ENCODE results near the gene MRNIP.
"Not testable (repeated sequence)": the region's sequence is repeated elsewhere in the genome, so short reads cannot be mapped to it uniquely, and the experiment has no call there.

MRNIP gene

DNA sequence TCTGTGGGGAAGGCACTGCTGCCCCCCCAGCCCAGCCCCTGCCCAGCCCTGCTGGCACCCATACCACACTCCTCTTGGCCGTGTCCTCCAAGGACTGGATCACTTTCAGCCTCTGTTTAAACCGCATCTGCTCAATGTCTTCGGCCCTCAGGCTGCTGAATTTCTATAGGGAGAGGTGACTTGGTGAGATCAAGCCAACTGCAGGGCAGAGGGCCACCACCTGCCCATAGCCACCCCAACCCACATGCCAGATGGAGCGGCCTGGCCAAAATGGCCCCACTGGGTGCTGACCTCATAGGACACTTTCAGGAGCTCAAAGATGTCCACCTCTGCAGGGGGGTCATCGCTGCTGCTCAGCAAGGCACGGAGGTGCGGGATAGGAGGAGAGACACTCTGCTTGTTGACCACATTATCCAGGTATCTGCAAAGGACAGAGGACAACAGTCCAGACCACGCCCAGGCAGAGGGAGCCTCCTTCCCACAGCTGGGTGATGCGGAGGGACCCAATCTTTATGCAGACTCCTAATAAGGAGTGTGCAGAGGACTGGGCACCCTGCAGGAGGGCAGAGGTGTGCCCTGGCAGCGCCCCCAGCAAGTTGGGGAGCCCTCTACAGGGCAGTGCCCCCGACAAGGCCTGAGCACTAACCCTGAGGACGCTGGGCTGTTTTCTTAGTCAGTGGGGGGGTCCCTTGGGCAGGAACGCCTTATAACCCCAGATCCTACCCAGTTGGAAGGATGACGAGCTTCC is 14.4 kb upstream of the MRNIP start:
- Histone ChIP-seq H3K4me1 (ENCODE audit: control insufficient read depth, low read length) (no peaks in the 10 kb centered on the region), H3K79me2 (ENCODE audit: control insufficient read depth, low read length) (no peaks in the 10 kb centered on the region), H4K20me1 (ENCODE audit: control insufficient read depth, insufficient read depth, low read depth, low read length) (no peaks in the 10 kb centered on the region), H3K27me3 (ENCODE audit: control insufficient read depth, low read length) (no peaks in the 10 kb centered on the region), H3K4me2 (ENCODE audit: low read length) (no peak overlapping the region), H3K9me2 (replicated peaks; ENCODE audit: control insufficient read depth, low read length) (no peaks in the 10 kb centered on the region), H3K36me3 (ENCODE audit: control insufficient read depth, low read length) (peaks cover 59% of the 10 kb centered on the region), H3F3A (ENCODE audit: control insufficient read depth, insufficient read depth) (no peaks in the 10 kb centered on the region), H3K4me3 (ENCODE audit: low read length) (no peak overlapping the region), H3K27ac (ENCODE audit: low read depth, low read length) (no peak overlapping the region), H3K9me3 (ENCODE audit: control insufficient read depth, insufficient read depth, low read length) (no peaks in the 10 kb centered on the region)
- TF ChIP-seq, protein P1, sequence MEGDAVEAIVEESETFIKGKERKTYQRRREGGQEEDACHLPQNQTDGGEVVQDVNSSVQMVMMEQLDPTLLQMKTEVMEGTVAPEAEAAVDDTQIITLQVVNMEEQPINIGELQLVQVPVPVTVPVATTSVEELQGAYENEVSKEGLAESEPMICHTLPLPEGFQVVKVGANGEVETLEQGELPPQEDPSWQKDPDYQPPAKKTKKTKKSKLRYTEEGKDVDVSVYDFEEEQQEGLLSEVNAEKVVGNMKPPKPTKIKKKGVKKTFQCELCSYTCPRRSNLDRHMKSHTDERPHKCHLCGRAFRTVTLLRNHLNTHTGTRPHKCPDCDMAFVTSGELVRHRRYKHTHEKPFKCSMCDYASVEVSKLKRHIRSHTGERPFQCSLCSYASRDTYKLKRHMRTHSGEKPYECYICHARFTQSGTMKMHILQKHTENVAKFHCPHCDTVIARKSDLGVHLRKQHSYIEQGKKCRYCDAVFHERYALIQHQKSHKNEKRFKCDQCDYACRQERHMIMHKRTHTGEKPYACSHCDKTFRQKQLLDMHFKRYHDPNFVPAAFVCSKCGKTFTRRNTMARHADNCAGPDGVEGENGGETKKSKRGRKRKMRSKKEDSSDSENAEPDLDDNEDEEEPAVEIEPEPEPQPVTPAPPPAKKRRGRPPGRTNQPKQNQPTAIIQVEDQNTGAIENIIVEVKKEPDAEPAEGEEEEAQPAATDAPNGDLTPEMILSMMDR (IDR thresholded peaks at IDR 0.05; ENCODE audit: low read depth, low read length, poor library complexity, severe bottlenecking): no peak
- TF ChIP-seq EZH2phosphoT487 (IDR thresholded peaks at IDR 0.05; ENCODE audit: borderline replicate concordance, low read length): no peak

DNA sequence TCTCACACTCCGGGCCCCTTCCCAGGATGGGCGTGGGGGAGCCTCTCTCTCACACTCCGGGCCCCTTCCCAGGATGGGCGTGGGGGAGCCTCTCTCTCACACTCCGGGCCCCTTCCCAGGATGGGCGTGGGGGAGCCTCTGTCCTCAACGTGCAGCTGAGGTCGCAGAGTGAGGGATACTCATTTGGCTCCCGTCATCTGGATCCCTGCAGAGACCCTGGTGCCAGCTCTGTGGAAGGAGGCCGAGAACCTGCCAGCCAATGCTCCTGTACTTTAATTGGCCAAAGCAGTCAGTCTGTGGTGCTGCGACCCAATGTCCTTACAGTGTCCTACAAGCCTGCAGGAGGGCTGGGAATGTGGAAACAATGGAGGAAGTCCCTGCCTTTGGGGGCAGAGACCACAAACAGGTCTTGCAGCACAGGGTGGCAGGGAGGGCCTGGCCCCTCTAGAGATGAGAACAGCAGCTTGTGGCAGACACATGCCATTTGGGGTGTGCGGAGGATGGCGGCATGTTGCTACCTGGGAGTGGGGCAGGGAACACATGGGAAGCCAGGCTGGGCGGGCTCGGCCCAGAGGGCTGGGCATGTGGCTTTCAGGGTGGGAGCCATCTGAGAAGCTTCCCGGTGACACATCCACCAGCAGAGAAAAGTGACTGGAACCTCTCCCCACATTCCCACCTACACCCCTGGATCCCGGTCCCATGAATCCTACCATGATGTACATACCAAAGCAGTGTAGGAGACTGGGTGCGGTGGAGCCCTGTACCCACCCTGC is 13.6 kb upstream of the MRNIP start:
- Histone ChIP-seq H4K20me1 (ENCODE audit: control insufficient read depth, insufficient read depth, low read depth, low read length) (no peaks in the 10 kb centered on the region), H3K79me2 (ENCODE audit: control insufficient read depth, low read length) (no peaks in the 10 kb centered on the region), H3F3A (ENCODE audit: control insufficient read depth, insufficient read depth) (no peaks in the 10 kb centered on the region), H3K36me3 (ENCODE audit: control insufficient read depth, low read length) (peaks cover 59% of the 10 kb centered on the region), H3K4me3 (ENCODE audit: low read length) (no peak overlapping the region), H3K27ac (ENCODE audit: low read depth, low read length) (no peak overlapping the region), H3K27me3 (ENCODE audit: control insufficient read depth, low read length) (no peaks in the 10 kb centered on the region), H3K9me3 (ENCODE audit: control insufficient read depth, insufficient read depth, low read length) (no peaks in the 10 kb centered on the region), H3K4me1 (ENCODE audit: control insufficient read depth, low read length) (no peaks in the 10 kb centered on the region), H3K4me2 (ENCODE audit: low read length) (no peak overlapping the region), H3K9me2 (replicated peaks; ENCODE audit: control insufficient read depth, low read length) (no peaks in the 10 kb centered on the region)
- TF ChIP-seq, protein P1 (IDR thresholded peaks at IDR 0.05; ENCODE audit: low read depth, low read length, poor library complexity, severe bottlenecking): no peak
- no peak for TF ChIP-seq EZH2phosphoT487 (IDR thresholded peaks at IDR 0.05; ENCODE audit: borderline replicate concordance, low read length)

DNA sequence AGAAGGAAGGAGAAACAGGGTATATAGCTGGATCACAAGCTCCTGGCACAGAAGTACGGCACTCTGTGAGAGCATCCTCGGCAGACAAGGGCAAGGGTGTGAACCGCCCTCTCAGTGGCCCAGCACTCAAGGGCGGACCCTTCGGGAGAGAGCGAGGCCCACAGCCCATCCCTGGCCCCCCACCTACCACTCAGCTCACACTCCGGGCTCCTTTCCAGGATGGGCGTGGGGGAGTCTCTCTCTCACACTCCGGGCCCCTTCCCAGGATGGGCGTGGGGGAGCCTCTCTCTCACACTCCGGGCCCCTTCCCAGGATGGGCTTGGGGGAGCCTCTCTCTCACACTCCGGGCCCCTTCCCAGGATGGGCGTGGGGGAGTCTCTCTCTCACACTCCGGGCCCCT is 12.9 kb upstream of the MRNIP start:
- H3K79me2 ChIP-seq (ENCODE audit: control insufficient read depth, low read length); H3K27ac ChIP-seq (ENCODE audit: low read depth, low read length); H3K27me3 ChIP-seq (ENCODE audit: control insufficient read depth, low read length); H3K9me3 ChIP-seq (ENCODE audit: control insufficient read depth, insufficient read depth, low read length); H3K9me2 ChIP-seq (replicated peaks; ENCODE audit: control insufficient read depth, low read length); H3K4me1 ChIP-seq (ENCODE audit: control insufficient read depth, low read length); H3K4me2 ChIP-seq (ENCODE audit: low read length); H4K20me1 ChIP-seq (ENCODE audit: control insufficient read depth, insufficient read depth, low read depth, low read length); H3K4me3 ChIP-seq (ENCODE audit: low read length); H3F3A ChIP-seq (ENCODE audit: control insufficient read depth, insufficient read depth): not testable (repeated sequence)
- peaks cover 66% of the 10 kb centered on the region for H3K36me3 ChIP-seq (ENCODE audit: control insufficient read depth, low read length)

DNA sequence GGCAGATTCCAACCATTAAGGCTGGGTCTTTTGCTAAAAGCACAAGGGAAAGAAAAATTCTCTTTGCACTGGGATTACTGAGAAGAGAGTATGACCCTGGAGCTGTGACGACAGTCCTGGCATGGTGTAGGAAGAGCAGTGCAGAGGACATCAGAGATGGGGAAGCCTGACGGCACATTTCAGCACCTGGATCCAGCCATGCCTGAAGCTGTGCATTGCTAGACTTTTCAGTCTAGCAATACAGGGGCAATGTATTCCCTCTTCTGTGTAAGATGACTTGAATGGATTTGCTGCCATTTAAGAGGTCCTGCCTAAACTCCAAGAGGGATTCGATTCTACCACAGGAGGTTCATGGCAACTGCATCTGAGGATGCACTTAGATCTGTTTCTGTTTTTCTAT is 12.3 kb upstream of the MRNIP start:
- peaks cover 67% of the 10 kb centered on the region for H3K36me3 ChIP-seq (ENCODE audit: control insufficient read depth, low read length)
- no peaks in the 10 kb centered on the region for H3K4me1 ChIP-seq (ENCODE audit: control insufficient read depth, low read length)
- no peaks in the 10 kb centered on the region for H3K27me3 ChIP-seq (ENCODE audit: control insufficient read depth, low read length)
- H3K4me2 ChIP-seq (ENCODE audit: low read length): no peak overlapping the region
- H3K4me3 ChIP-seq (ENCODE audit: low read length): no peak overlapping the region
- no peaks in the 10 kb centered on the region for H3F3A ChIP-seq (ENCODE audit: control insufficient read depth, insufficient read depth)
- H3K9me3 ChIP-seq (ENCODE audit: control insufficient read depth, insufficient read depth, low read length): no peaks in the 10 kb centered on the region
- no peaks in the 10 kb centered on the region for H3K79me2 ChIP-seq (ENCODE audit: control insufficient read depth, low read length)
- H4K20me1 ChIP-seq (ENCODE audit: control insufficient read depth, insufficient read depth, low read depth, low read length): no peaks in the 10 kb centered on the region
- TF ChIP-seq, protein P1 (IDR thresholded peaks at IDR 0.05; ENCODE audit: low read depth, low read length, poor library complexity, severe bottlenecking): no peak
- no peak for TF ChIP-seq EZH2phosphoT487 (IDR thresholded peaks at IDR 0.05; ENCODE audit: borderline replicate concordance, low read length)
- H3K27ac ChIP-seq (ENCODE audit: low read depth, low read length): no peak overlapping the region
- no peaks in the 10 kb centered on the region for H3K9me2 ChIP-seq (replicated peaks; ENCODE audit: control insufficient read depth, low read length)
